B cell (primary cell): ENCODE results near the gene VASH1. TPM values are rescaled to one million over a fixed set of nuclear protein-coding genes. Genes with fewer than 3 reads are reported as not detected.
A peak's percentile ranks its signal among the peaks of the same experiment; 100 is the strongest.

ENCODE experiments used
- ATAC-seq: fragments of 200-7000 bp; cut with Tn5 transposase; one replicate; pipeline ENCODE4 v1.10.0; 2021; ENCODE audit warnings: low read depth, mild to moderate bottlenecking, moderate number of reproducible peaks, moderate library complexity
- CTCF ChIA-PET: fragments of 350-600 bp; sonication (Branson Sonifier 250); formaldehyde crosslinking; loops from one replicate; lab custom pipeline; 2021; ENCODE audit warnings: antibody characterized with exemption, inconsistent platforms; lab: Charles Lee
- POLR2A ChIA-PET: fragments of 350-600 bp; sonication (Branson Sonifier 250); formaldehyde crosslinking; loops from one replicate; lab custom pipeline; 2021; ENCODE audit warnings: antibody characterized with exemption; lab: Charles Lee
- DNase-seq: peaks from one replicate; pipeline ENCODE4 v3.0.0; 2013
- H2AFZ ChIP-seq: 2 replicates; pipeline ENCODE4 v1.6.1; 2012; ENCODE audit warnings: mild to moderate bottlenecking, low read depth, low read length; ENCODE audit not compliant: insufficient read depth, poor library complexity, severe bottlenecking
- H3K27ac ChIP-seq, 2 donors: 1 replicate in 1 of 2; 2 replicates in 1 of 2; pipeline ENCODE4 v1.5.1; 2012 to 2013; ENCODE audit warnings: low read length in 2 of 2, mild to moderate bottlenecking in 2 of 2, moderate library complexity in 1 of 2
- H3K27me3 ChIP-seq, 4 experiments: fragments of 200-600 bp in 1 of 4; sonication (generic) in 1 of 4; replicated peaks in 1 of 4; 1 replicate in 2 of 4; 2 replicates in 2 of 4; pipeline versions ENCODE4 v1.6.1 to v1.7.0; 2013 to 2016; ENCODE audit warnings: low read length in 3 of 4, mild to moderate bottlenecking in 2 of 4, mixed read lengths in 1 of 4, moderate library complexity in 1 of 4; ENCODE audit not compliant: insufficient read depth in 4 of 4, control insufficient read depth in 3 of 4; ENCODE audit errors: control extremely low read depth in 1 of 4
- H3K36me3 ChIP-seq, 2 experiments: replicated peaks in 1 of 2; 1 replicate in 1 of 2; 2 replicates in 1 of 2; pipeline versions ENCODE4 v1.6.1 to v1.7.1; 2013; ENCODE audit warnings: low read length in 1 of 2; ENCODE audit not compliant: insufficient read depth in 2 of 2, control insufficient read depth in 1 of 2; ENCODE audit errors: control extremely low read depth in 1 of 2, extremely low read depth in 1 of 2
- H3K4me1 ChIP-seq, 2 donors: fragments of 200-600 bp in 1 of 2; sonication (generic) in 1 of 2; 1 replicate in 1 of 2; 2 replicates in 1 of 2; pipeline versions ENCODE4 v1.5.1 to v1.6.1; 2013 to 2017; ENCODE audit warnings: low read length in 2 of 2; ENCODE audit not compliant: control insufficient read depth in 2 of 2, insufficient read depth in 2 of 2
- H3K4me2 ChIP-seq: replicated peaks from 2 replicates; pipeline ENCODE3; 2012; ENCODE audit warnings: mild to moderate bottlenecking, low read depth, low read length; ENCODE audit not compliant: poor library complexity, severe bottlenecking
- H3K4me3 ChIP-seq, 5 experiments: fragments of 200-600 bp in 1 of 5; sonication (generic) in 1 of 5; 1 replicate in 3 of 5; 2 replicates in 2 of 5; pipeline versions ENCODE4 v1.5.1 to v1.7.0; 2011 to 2016; ENCODE audit warnings: low read length in 4 of 5, mild to moderate bottlenecking in 4 of 5, low read depth in 2 of 5, control low read depth in 1 of 5, moderate library complexity in 1 of 5; ENCODE audit not compliant: insufficient read depth in 1 of 5; ENCODE audit errors: control extremely low read depth in 1 of 5, extremely low read depth in 1 of 5
- H3K79me2 ChIP-seq: fragments of 200-600 bp; sonication (generic); one replicate; pipeline ENCODE4 v1.6.0; 2016; ENCODE audit warnings: low read length; ENCODE audit not compliant: control insufficient read depth, insufficient read depth
- H3K9ac ChIP-seq: fragments of 200-600 bp; sonication (generic); 2 replicates; pipeline ENCODE4 v1.6.1; 2017; ENCODE audit warnings: mild to moderate bottlenecking, low read length, moderate library complexity
- H3K9me3 ChIP-seq, 3 donors: one replicate each; pipeline versions ENCODE4 v1.6.1 to v1.7.1; 2013; ENCODE audit warnings: low read length in 2 of 3; ENCODE audit not compliant: control insufficient read depth in 2 of 3, insufficient read depth in 1 of 3; ENCODE audit errors: control extremely low read depth in 1 of 3
- H4K20me1 ChIP-seq: 2 replicates; pipeline ENCODE4 v1.6.0; 2012; ENCODE audit warnings: mild to moderate bottlenecking, low read length; ENCODE audit not compliant: insufficient read depth, control insufficient read depth, poor library complexity, severe bottlenecking
- H3K27ac Mint-ChIP-seq: one replicate; pipeline ENCODE4 v1.8.0; 2021; ENCODE audit warnings: mixed read lengths
- H3K27me3 Mint-ChIP-seq: one replicate; pipeline ENCODE4 v1.8.0; 2021; ENCODE audit warnings: mixed read lengths
- H3K4me1 Mint-ChIP-seq: one replicate; pipeline ENCODE4 v1.8.0; 2021; ENCODE audit warnings: mixed read lengths
- H3K4me3 Mint-ChIP-seq: one replicate; pipeline ENCODE4 v1.8.0; 2021; ENCODE audit warnings: mixed read lengths
- H3K9me3 Mint-ChIP-seq: one replicate; pipeline ENCODE4 v1.8.0; 2022; ENCODE audit warnings: mixed read lengths; ENCODE audit not compliant: insufficient read depth
- CTCF ChIP-seq: fragments of 200-600 bp; IDR thresholded peaks from one replicate; pipeline ENCODE4 v1.8.0; 2022; ENCODE audit warnings: antibody characterized with exemption, mild to moderate bottlenecking
- EZH2 ChIP-seq: IDR thresholded peaks from 2 replicates; pipeline ENCODE4 v1.6.1; 2012; ENCODE audit warnings: borderline replicate concordance, low read depth, mild to moderate bottlenecking, moderate library complexity, low read length; ENCODE audit not compliant: insufficient read depth, poor library complexity, severe bottlenecking
- WGBS: methylation state at CpG from one replicate; pipeline ENCODE4 v1.1.5; 2013; ENCODE audit warnings: missing lambda C conversion rate; ENCODE audit not compliant: insufficient coverage; 5-methylcytosine and 5-hydroxymethylcytosine counted together
- intact Hi-C: fragments of 100-400 bp; cut with micrococcal nuclease; formaldehyde crosslinking; loops from one replicate; pipeline ENCODE4 v1.10.0; 2022
- polyA plus RNA-seq: library from polyadenylated mRNA; depleted of rRNA; stranded (reverse); fragments of >200 nt; gene quantifications from 2 replicates; pipeline ENCODE4 v1.2.3, GENCODE V29; 2012
- total RNA-seq, 2 donors: library from RNA; stranded (reverse); fragments of 120-200 nt in 1 of 2; gene quantifications; 1 replicate in 1 of 2; 2 replicates in 1 of 2; pipeline versions ENCODE4 v1.2.3 to v1.2.4, GENCODE V29; 2013 to 2022

Gene VASH1
- total and polyA plus RNA-seq, 2 donors (not counting 1 experiment from before 2014, with no cell fraction given) = 0.60 to 2.7 TPM

DNA sequence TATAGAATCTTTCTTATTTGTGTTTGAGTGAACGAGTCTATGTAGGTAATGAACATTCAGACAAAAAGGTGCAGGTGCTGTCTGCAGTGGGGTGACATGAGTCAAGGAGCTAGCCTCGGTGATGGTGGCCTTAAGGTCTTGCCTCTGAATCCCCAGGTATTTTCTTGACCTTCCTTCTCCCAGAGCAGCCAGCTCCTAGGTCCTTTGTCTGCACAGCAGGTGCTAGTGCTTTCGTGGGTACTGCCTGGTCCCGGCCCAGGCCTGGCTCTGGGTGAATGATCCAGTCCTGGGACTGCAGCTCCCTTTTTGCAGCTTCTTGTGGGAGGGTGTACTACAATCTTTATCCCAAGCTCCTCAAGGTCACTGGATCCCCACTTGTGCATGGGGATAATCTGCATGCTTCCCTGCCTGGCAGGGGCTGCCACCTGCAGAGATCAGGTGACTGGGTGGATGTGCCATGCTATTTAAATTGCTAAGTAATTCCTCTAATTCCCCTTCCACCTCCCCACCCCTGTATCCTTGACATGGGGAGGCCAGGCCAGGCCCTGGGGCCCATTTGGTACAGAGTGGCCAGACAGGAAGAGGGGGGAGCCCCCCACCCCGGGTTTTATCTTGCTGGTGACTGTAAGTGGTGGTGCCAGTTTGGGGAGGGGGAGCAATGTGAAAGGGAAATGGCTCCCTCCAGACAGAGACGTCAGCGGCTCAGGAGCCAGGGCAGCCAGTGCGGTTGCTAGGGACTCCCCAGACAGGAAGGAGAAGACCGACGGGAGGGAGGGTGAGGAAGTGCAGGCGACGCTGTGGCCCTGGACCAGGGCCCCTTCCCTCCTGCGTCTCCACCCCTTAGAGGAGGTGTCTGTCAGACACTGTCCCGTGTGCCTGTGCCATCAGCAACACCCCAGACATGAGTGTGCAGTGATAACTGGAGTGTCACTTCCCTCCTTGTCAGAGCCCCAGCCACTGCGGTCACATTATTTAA is 6.7 kb downstream of the VASH1 start:
- intact Hi-C loops = no loop called here
- DNase-seq = peak; percentile 68
- no peaks in the 10 kb centered on the region for H3K9me3 Mint-ChIP-seq
- peaks cover 0 to 12% (median 6%) of the 10 kb centered on the region in 4 experiments for H3K27me3 ChIP-seq
- ChIA-PET CTCF (interaction anchor here (0.8 to 1.5 kb wide), 3 partner anchors 10 to 58 kb away, joined by 3 to 4 read pairs (median 3); no protein-coding TSS in a partner anchor), POLR2A (interaction anchor here (1.4 kb wide), 1 partner anchor 44 kb away, joined by 3 read pairs; the partner anchor contains the start of gene ANGEL1)
- H3K27ac ChIP-seq = peak overlapping the region in 1 of 2 donors; percentile 83
- no peaks in the 10 kb centered on the region for H3K79me2 ChIP-seq
- H3K36me3 ChIP-seq = no peaks in the 10 kb centered on the region
- peak overlapping the region; percentile 60 for H2AFZ ChIP-seq
- peak overlapping the region; percentile 61 for H3K4me3 Mint-ChIP-seq
- TF ChIP-seq EZH2 = no peak
- no peak for TF ChIP-seq CTCF
- peaks cover 14% of the 10 kb centered on the region for H3K4me1 Mint-ChIP-seq
- peaks cover 8% of the 10 kb centered on the region for H3K27me3 Mint-ChIP-seq
- peaks cover 16% of the 10 kb centered on the region in 2 donors for H3K4me1 ChIP-seq
- peak overlapping the region in 2 of 5 experiments; percentile 2 to 12 for H3K4me3 ChIP-seq
- peak overlapping the region; percentile 71 for H3K4me2 ChIP-seq
- H4K20me1 ChIP-seq = no peaks in the 10 kb centered on the region
- H3K27ac Mint-ChIP-seq = no peak overlapping the region
- H3K9me3 ChIP-seq = no peaks in the 10 kb centered on the region
- WGBS = 13% methylated on average over 9 of the region's 15 CpGs
- ATAC-seq = peak; percentile 88
- peak overlapping the region; percentile 34 for H3K9ac ChIP-seq
